Activated CD8-positive, alpha-beta memory T cell treated with anti-CD3 and anti-CD28 coated beads for 1 hour (primary cell): ENCODE data around the gene FERMT3.
A peak's percentile ranks its signal among the peaks of the same experiment; 100 is the strongest.

ENCODE experiments used
- DNase-seq, 2 donors: peaks; one replicate each; pipeline ENCODE4 v3.0.0-alpha.2; 2020; ENCODE audit warnings: low read depth in 1 of 2; ENCODE audit errors: extremely low read depth in 1 of 2

The FERMT3 gene

DNA sequence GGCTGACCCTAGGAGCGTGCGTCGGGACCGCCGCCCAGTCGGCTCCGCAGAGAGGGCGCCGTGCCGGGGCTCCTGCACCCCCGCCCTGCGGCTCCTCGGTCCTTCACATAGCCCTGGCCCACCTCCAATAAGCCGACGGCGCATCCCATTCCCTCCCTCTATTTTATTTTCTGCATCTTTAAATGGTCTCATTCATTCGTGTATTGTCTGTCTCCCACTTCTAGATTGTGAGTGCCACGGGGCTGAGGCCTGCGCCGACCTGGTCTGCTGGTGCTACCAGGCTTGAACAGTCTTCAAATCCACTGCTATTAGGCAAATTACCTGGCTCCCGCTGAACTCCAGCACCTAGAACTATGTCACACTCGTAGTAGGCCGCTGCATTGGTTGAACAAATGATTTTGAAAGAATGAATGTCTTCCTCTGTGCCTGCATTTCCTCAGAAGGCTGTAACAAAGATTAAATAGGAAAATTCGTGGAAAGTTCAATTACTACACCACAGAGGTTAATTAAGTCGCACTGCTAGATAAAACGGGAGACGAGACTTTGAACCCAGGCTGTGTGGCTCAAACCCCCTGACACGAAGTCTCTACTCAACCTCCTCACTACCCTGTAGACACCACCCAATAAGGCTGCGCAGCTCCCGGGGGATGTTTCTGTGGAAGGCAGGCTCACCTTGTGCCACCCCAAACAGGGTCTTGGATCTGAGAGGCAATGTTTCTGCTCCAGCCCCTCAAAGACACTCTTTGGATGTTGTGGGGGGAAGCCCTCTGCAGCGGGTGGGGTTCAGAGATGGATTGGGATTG is 41.4 kb downstream of the FERMT3 start:
- DNase-seq: no peak

DNA sequence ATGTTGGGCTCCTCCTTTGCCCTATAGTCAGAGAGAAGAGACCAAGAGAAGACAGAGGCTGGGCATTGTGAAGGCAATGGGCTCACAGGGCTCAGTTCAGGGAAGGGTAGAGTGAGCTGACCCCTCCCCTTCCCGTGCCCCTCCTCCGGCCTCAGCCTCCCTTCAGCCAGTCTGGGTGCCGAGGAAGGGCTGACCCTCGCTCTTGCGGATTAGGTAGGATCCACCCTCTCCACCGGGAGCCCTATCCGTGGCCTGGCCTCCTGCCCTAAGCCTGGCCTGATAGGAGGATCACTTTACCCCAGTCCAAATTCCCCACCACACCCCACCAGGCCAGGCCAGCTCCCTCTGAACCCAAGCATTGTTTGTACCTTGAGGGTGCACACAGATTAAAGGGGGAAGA is 42.1 kb downstream of the FERMT3 start:
- no peak for DNase-seq

DNA sequence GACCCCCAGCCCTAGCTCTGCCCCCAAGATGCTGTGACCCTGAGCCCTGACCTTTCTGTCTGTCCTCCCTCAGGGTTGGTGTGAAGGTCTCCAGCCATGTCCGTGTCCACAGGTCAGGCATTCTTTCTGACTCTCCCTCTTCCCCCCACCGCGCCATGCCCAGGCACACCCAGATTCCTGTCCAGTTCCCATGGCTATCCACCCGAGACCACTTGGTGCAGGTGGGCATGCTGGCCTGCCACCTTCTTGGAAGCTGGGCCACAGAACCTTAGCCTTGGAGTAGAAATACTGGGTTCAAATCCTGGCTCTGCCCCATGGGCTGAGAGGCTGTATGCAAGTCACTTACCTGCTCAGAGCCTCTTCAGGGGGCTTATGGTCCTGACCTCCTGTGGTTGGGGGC is 42.5 kb downstream of the FERMT3 start:
- no peak for DNase-seq

DNA sequence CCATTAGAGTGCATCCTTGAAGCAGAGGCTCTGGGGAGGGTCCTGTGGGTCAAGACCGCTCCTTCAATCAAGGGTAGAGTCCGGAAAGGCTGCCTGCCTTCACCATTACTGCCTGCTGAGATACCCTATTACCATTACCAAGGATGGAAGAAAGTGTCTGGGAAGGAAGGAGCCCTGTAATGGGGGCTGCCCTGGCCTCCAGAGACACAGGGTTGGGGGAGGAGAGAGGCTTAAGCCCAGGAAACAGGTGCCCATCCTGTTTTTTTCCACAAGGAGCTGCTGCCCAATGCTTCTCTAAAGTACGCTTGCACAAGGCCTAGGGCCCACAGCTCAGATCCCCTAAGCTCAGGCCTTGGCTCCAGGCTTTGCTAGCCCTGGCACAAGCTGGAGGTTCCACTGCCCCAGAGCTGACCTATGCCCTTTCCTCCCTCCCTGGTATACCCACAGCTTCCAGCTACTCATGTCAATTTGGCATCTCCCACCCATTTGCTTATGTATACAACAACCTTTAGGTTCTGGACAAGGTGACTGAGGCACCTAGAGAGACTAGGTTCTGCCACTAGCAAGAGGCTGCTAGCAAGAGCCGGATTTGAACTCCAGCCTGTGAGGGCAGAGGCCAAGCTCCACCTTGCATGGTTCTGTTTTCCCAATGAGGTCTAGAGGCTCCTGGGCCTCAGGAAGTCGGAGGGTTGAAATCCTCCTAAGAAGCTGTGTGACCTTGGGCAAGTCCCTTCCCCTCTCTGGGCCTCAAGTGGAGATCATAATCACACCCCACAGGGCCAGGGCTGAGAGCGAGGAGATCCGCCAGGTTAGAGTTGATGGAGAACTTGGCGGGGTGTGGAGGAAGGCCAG is 43.3 kb downstream of the FERMT3 start:
- no peak for DNase-seq

DNA sequence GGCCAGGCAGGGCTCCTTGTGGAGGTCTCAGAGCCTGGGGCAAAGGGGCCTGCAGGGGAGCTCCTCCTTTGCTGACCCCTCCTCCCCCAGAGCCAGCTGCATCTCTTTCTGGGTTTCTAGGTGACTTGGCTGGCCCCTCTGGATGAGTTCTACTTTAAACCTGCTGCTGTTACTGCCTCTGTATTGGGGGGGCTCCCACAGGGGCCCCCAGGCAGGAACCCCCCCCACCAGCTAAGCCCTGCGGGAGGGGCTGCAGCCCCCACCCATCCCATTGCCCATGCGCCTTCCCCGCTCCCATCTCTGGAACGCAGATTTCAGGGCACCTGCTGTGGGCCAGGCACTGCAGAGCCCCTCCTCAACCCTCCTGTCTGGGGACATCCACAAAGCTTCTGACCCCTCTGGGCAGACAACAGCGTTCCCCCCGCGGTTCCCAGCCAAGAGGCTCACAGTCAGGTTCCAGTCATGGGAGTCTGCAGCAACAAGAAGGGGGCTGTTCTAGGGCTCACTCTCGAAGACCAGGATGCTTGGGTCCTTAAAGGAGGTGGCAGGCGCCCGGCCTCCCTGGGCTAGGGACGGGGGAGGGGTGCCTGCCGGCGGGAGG is 44.0 kb downstream of the FERMT3 start:
- DNase-seq: no peak

DNA sequence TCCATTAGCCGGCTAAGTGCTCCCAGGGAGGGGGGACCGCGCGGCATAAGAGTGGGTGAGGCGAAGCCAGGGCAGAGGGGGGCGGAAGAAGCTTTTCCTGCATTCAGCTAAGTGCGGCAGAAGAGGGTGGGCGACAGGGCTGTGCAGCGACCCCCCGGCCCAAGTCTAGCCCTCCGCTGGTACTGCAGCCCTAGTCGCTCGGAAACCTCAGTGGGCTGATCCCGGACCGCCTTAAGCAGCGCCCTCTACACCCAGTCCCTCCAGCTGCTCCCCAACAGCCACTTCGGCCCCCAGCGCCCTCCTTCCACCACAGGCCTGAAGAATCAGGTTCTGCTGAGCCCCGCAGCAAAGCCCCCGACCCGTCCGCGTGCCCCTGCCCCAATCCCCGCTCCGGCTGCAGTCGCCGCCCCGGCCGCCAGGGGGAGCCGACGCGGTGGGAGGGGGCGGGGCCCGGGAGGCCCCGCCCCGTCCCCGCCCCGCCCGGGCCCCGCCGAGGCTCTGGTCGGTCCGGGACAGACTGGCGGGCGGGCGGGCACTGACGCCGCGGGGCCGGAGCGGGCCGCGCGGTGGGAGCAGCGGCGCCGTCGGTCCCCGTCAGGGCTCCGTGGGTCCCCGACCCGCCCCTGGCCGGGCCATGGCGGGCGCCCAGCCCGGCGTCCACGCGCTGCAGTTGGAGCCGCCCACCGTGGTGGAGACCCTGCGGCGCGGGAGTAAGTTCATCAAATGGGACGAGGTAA is 44.7 kb downstream of the FERMT3 start, which contains the start of gene PLCB3:
Gene PLCB3 (plus strand): TSS at position 515 of the 737 bp plus-strand sequence. CDS start 120 bp downstream, at position 635.
- peak in 1 of 2 donors; percentile 56 for DNase-seq

DNA sequence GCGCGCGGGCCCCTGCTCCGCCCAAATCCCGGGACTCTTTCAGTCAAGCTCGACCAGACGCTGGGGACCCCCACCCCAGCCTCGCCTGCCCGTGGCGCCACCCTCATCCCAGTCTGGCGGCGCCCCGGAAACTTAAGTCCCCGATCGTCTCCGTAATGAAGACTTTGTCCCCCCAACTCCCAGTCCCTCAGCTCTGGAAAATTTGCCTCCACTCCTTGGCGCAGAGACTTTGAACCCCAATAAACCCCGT is 45.2 kb downstream of the FERMT3 start:
- no peak for DNase-seq

DNA sequence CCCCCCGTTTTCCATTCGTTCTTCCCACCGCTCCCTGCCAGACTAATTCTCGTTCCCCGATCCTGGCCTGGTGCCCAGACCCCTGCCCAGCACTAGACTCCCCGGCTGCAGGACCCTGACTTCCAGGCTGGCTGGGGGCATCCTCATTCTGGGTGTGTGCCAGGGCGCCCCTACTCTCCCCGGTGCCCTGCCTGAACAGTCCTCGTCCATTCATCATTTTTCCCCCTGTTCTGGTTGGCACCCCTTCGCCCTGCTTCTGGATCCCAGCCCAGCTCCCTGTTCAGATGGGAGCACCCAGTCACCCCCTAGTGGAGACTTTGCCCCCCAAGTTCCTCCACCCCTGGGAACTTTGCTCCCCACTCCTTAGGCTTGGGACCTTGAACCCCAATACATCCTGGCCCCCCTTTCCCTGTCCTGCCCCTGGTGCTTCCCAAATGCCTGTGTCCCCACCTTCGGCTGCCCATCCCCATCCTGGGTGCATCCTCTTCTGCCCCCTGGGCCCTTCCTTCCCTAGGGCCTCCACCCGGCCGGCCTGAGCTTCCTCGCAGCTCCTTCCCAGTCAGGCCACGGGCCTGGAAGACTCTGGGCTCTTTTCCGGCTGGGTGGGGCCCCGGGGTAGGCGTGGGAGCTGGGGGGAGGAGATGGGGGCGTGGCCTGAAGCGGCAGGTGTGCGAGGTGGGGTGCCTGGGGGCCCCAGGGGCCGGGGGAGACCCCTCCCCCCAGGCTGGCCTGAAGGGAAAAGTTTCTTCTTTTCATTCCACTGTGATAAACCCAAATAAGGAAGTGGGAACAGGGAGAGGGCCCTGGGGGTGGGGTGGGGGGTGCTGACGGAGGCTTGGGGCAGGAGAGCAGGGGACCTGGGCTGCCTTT is 45.7 kb downstream of the FERMT3 start:
- no peak for DNase-seq

DNA sequence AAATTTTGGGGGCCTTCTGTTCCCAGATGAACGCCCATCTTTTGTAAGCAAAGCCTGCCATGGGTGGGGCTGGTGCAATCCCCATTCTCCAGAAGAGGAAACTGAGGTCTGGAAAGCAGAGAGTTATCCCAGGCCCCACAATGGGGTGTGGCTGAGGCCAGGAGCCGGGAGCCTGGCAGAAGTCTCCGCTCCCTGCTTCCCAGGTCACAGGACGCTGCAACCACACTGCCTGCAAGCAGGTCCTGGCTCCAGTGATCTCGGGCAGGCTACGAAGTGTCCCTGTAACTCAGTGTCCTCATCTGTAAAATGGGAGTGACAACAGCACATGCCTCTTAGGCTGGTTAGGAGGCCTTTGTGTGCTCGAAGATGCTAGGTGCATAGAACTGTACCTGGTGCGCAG is 46.5 kb downstream of the FERMT3 start:
- no peak for DNase-seq

DNA sequence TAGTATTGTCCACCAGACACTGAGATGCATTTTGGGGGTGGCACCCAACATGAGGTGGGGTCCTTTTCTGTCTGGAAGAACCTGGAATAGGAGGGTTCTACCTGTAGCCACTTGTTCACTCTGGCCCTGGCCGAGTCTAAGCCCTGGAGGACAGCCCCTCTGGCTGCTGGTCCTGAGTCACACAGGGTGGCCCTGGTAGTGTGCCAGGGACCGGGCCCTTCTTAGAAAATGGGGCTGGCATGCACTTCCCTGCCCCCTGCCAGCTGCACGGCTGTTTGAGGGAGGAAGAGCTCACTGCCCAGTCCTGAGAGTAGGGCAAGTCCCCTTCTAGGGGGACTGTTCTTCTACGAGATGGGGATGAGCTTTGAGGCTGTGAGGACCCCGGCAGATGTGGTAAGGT is 47.0 kb downstream of the FERMT3 start:
- DNase-seq: no peak

DNA sequence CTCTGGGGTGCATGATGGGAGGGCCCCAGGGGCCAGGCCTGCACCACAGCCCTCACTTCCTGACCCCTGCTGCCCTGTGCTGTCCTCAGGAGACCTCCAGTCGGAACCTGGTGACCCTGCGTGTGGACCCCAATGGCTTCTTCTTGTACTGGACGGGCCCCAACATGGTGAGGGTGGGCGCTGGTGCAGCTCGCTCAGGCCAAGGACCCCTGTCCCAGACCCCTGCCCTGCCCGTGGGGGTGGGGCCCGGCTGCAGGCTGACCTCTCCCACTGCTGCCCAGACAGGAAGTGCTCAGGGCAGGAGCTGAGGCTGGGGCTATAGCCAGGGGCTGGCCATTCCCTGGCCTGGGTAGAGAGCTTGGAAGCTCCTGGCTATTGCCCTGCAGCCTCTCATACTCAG is 47.8 kb downstream of the FERMT3 start:
- DNase-seq: no peak

DNA sequence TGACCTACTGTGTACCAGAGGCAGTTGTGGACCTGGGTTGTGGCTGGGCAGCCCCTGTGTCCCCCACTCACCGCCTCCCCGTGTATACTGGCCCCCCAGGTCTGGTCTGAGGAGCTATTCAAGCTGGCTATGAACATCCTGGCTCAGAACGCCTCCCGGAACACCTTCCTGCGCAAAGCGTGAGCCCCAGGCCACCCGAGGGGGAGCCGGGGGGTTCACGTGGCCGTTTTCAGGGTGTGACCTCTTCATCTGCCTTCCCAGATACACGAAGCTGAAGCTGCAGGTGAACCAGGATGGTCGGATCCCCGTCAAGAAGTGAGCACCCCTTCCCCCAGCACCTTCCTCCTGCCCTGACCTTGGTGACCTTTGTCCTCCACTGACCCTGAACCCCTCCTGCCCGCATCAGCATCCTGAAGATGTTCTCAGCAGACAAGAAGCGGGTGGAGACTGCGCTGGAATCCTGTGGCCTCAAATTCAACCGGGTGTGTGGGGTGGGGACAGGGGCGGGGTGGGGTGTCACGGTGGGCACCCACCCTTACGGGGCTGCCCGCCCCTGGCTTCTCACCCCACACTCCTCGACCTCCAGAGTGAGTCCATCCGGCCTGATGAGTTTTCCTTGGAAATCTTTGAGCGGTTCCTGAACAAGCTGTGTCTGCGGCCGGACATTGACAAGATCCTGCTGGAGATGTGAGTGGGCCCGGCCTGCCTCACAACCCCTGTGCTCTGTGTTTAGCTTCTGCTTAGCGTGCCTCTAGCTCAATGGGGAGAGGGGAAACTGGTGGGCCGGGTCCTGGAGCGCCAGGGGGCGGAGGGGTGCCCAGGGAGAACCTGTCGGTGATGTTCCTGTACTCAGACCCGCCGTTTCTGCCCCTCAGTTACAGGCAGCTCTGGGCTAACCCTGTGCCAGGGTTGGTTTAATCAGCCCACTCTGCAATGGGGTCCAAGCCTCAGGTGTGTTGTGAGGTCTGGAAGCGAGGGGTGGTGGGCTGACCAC is 48.9 kb downstream of the FERMT3 start:
- DNase-seq: no peak

DNA sequence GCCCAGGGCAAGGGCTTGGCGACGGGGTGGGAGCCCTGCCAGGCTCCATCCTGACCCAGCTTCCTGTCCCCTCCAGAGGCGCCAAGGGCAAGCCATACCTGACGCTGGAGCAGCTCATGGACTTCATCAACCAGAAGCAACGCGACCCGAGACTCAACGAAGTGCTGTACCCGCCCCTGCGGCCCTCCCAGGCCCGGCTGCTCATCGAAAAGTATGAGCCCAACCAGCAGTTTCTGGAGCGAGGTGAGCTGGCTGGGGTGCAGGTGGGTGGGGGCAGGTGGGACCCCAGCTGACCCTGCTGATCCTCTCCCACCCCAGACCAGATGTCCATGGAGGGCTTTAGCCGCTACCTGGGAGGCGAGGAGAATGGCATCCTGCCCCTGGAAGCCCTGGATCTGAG is 49.8 kb downstream of the FERMT3 start:
- DNase-seq: no peak

DNA sequence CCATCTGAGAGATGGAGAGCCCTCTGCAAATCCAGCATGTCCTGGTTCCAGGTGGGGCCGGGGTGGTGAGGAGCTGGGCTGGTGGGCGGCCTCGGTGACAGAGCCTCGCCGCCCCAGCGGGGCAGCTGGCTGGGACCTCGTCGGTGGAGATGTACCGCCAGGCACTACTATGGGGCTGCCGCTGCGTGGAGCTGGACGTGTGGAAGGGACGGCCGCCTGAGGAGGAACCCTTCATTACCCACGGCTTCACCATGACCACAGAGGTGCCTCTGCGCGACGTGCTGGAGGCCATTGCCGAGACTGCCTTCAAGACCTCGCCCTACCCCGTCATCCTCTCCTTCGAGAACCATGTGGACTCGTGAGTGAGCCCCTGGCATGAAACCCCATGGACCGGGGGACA is 51.8 kb downstream of the FERMT3 start:
- DNase-seq: no peak

DNA sequence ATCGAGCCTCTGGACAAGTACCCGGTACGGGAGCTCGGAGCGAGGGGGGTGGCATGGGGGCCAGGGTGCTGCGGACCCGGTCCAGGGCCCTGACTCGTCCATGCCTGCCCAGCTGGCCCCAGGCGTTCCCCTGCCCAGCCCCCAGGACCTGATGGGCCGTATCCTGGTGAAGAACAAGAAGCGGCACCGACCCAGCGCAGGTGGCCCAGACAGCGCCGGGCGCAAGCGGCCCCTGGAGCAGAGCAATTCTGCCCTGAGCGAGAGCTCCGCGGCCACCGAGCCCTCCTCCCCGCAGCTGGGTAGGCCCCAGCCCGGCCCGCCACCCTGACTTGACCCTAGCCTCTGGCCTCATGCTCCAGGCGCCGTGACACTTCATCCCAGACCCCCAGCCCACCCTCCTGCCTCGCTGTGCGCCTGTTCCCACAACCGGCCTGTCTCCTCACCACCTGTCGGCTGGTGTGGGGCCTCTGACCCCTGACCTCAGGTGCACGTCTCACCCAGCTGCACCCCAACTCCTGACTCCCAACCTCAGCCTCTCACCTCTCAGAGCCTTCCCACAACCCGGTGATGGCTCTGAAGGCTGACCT is 52.5 kb downstream of the FERMT3 start:
- DNase-seq: no peak

DNA sequence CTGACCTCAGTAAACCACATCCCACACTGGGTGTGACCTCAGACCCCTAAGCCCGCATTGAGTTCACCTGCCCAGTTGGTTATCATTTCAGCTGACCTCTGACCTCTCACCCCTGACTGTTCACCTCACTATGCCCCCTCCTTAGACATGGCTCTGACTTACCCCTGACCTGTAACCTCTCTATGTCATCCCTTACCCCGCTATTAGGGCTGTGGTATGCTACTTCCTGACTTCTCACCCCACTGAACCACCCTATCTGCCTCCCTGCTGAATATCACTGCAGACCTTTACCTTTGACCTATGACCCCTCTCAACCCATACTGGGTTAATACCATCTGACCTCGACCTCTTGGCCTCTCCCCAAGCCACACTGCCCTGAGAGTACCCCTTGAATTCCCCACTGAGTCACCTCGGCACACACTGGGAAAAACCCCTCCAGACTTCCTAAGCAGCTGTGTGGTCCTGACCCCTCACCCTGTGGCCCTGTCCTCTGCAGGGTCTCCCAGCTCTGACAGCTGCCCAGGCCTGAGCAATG is 53.1 kb downstream of the FERMT3 start:
- DNase-seq: no peak

DNA sequence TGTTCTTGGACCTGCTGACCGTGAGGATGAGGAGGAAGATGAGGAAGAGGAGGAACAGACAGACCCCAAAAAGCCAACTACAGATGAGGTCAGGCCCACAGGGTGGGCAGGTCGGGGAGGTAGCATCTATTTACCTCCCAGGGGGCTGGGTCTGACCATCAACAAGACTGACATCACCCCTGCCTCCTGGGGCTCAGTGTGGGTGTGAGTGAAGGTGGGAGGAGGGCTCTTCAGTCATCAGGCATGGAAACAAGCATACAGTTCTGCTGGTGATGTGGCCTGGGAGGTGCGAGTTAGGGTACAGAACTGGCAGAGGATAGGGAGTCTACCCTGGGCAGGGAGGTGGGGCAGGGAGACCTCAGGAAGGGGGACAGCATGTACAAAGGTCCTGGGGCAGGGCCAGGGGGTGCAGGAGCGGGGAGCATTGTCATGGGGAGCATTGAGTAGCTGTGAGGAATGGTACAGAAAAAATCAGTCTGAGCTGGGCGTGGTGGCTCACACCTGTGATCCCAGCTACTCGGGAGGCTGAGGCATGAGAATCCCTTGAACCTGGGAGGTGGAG is 53.7 kb downstream of the FERMT3 start:
- DNase-seq: no peak

DNA sequence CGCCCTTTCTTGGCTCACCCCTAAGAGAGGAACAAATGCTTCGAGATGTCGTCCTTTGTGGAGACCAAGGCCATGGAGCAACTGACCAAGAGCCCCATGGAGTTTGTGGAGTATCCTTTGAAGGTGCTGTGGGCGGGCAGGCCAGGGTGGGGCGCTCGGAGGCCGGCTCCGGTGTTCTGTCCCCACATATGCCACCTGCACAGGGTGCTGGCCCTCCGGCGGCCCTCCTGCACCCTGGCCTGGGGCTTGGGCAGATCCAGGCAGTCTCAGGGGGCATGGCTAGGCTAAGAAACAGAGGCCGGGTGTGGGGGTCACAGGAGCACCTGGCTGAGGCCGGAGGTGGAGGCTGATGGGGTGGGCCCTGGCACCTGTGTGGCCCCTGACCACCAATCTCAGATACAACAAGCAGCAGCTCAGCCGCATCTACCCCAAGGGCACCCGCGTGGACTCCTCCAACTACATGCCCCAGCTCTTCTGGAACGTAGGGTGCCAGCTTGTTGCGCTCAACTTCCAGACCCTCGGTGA is 55.1 kb downstream of the FERMT3 start:
- DNase-seq: no peak
